Measurements from ENCODE around the gene GAS2. TPM values are rescaled to one million over a fixed set of nuclear protein-coding genes. Genes with fewer than 3 reads are reported as not detected.
"Not testable (repeated sequence)": the region's sequence is repeated elsewhere in the genome, so short reads cannot be mapped to it uniquely, and the experiment has no call there.

Gene GAS2
- total RNA-seq, 2 experiments from 2014 or later = 0.85 to 1.1 TPM

- H3K4me3 Mint-ChIP-seq; intact Hi-C loops (cut with micrococcal nuclease); DNase-seq; H3K36me3 Mint-ChIP-seq; H3K27me3 Mint-ChIP-seq; H3K27ac Mint-ChIP-seq; CTCF ChIA-PET; H3K9me3 Mint-ChIP-seq; POLR2A ChIA-PET; H3K4me1 Mint-ChIP-seq (ENCODE audit: low read depth): not testable (repeated sequence)
These were observed 14.1 kb upstream of the GAS2 start for GRCh38 chr11:22652346-22652745.

GRCh38 chr11:22656130-22656529, 10.3 kb upstream of the GAS2 start:
- POLR2A ChIA-PET = no interaction called here
- intact Hi-C loops (cut with micrococcal nuclease) = no loop called here
- Mint-ChIP-seq H3K9me3 (no peaks in the 10 kb centered on the region), H3K27me3 (no peaks in the 10 kb centered on the region), H3K36me3 (peaks cover 2% of the 10 kb centered on the region), H3K4me3 (no peak overlapping the region), H3K4me1 (ENCODE audit: low read depth) (peaks cover 8% of the 10 kb centered on the region), H3K27ac (no peak overlapping the region)
- CTCF ChIA-PET = no interaction called here
- DNase-seq = no peak

DNA sequence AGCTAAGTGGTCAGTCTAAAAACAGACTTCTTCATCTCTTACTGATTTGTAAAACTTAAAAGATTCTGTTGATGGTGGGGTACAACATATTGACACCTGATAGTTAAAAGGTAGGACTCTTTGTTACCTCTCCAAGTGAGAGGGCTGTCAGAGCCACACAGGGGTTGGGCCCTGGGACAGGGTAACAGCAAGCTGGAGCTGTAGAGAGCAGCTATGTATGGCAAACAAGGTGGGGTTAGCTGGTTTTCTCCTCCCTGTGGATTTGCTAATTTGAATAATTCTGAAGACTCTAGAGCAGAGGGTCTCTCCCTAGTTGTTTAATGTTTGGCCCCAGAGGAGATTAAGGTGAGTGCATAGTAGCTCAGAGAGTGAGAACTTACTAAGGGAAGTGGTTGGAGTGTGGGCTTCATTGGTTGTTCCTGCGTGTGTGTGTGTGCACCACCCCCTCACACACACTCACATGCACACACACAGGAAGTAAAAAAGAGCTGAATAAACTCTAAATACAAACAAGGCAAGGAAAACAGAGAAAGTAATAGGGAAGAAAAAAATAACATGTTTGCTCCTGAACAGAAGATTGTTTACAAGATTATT, 9.2 kb upstream of the GAS2 start:
- intact Hi-C loops (cut with micrococcal nuclease) = no loop called here
- no peak overlapping the region for H3K27ac Mint-ChIP-seq
- H3K36me3 Mint-ChIP-seq = peaks cover 2% of the 10 kb centered on the region
- no peaks in the 10 kb centered on the region for H3K9me3 Mint-ChIP-seq
- DNase-seq = peak; percentile 13
- H3K4me1 Mint-ChIP-seq (ENCODE audit: low read depth) = peaks cover 8% of the 10 kb centered on the region
- H3K27me3 Mint-ChIP-seq = no peaks in the 10 kb centered on the region
- ChIA-PET POLR2A (no interaction called here), CTCF (no interaction called here)
- no peak overlapping the region for H3K4me3 Mint-ChIP-seq

GRCh38 chr11:22659783-22660182, 6.6 kb upstream of the GAS2 start:
- H3K9me3 Mint-ChIP-seq = no peaks in the 10 kb centered on the region

DNA sequence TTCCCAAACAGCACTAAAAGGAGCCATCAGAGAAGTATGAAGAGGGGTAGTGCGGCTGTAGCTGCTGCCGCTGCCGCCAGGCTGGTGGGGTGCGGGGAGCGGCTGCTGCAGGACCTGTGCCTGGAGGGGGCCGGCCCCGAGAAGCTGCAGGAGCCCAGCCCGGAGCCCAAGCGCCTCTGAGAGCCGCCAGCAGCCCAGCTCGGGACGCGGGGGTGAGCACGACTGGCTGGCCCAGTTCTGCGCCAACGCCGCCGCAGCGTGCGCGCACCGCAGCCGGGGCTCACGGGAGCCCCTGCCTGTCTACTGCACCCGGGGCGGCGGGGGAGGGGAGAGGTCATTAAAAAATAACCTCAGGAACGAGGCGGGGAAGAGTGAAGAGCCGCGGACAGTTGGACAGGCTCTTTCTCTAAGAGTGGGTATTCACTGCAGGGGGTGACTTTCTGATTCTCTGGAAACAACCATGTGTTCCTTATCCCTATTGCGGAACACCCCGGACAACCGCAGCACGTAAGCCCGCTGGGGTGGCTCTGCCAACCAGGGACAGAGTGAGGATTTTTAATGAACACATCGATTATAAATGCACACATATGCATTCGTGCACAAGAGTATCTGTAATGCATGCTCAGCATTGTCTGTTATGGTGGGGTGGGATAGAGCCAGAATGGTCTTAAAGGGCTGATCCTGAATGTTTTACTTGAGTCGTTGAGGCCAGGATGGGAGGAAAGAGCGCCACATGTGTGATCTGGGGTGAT, 453 bp downstream of the GAS2 start:
- intact Hi-C loops (cut with micrococcal nuclease) = no loop called here
- H3K27me3 Mint-ChIP-seq = peaks cover 38% of the 10 kb centered on the region
- ChIA-PET CTCF (no interaction called here), POLR2A (no interaction called here)
- H3K27ac Mint-ChIP-seq = no peak overlapping the region
- peak overlapping the region; percentile 36 for H3K4me3 Mint-ChIP-seq
- DNase-seq = peak; percentile 12
- H3K36me3 Mint-ChIP-seq = no peaks in the 10 kb centered on the region
- H3K9me3 Mint-ChIP-seq = no peaks in the 10 kb centered on the region
- peaks cover 6% of the 10 kb centered on the region for H3K4me1 Mint-ChIP-seq (ENCODE audit: low read depth)

More at GRCh38 chr11:22659783-22660182, 6.6 kb upstream of the GAS2 start:
- Mint-ChIP-seq H3K4me1 (ENCODE audit: low read depth) (peaks cover 8% of the 10 kb centered on the region), H3K4me3 (no peak overlapping the region), H3K27me3 (peaks cover 1% of the 10 kb centered on the region), H3K27ac (no peak overlapping the region), H3K36me3 (no peaks in the 10 kb centered on the region)
- CTCF ChIA-PET = no interaction called here
- no peak for DNase-seq
- POLR2A ChIA-PET = no interaction called here
- intact Hi-C loops (cut with micrococcal nuclease) = no loop called here

DNA sequence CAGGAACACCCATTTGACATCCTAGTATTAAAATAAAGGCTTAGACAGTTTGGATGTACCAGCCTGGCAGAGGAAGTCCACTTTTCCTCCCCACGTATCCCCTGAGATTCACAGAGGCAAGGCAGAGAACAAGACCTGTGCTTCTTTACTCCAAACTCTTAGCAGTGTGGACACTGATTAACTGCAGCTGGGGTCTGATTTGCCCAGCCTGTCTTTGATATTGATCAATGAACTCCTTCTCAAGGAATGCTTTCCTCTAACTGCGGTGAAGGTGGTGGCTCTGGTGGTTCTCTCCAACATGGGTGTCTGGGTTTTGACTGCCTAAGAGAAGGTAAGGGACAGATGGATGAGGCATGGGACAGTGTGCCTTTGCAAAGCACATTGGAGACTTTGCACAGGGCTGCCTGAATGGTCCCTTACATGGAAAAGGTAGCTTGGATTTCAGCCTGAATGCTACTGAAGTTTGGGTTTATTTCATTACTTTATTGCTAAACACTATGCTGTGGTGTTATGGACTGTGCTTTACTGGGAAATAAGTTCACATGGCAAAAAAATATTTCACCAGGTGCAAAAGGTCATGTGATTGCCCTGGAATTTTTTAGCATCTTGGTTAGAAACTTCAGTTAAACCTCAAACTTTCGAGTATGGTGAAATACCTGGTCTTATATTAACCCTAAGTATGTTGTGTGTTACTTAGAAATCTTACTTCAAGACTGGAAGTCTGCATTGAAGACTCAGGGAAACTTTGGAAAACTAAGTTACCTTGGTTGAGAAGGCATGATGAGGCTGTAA, 1.8 kb downstream of the GAS2 start:
- no peaks in the 10 kb centered on the region for H3K9me3 Mint-ChIP-seq
- no peak overlapping the region for H3K4me3 Mint-ChIP-seq
- POLR2A ChIA-PET = no interaction called here
- no peak for DNase-seq
- H3K4me1 Mint-ChIP-seq (ENCODE audit: low read depth) = peaks cover 6% of the 10 kb centered on the region
- H3K36me3 Mint-ChIP-seq = no peaks in the 10 kb centered on the region
- CTCF ChIA-PET = no interaction called here
- H3K27me3 Mint-ChIP-seq = peaks cover 41% of the 10 kb centered on the region
- no peak overlapping the region for H3K27ac Mint-ChIP-seq
- intact Hi-C loops (cut with micrococcal nuclease) = no loop called here

DNA sequence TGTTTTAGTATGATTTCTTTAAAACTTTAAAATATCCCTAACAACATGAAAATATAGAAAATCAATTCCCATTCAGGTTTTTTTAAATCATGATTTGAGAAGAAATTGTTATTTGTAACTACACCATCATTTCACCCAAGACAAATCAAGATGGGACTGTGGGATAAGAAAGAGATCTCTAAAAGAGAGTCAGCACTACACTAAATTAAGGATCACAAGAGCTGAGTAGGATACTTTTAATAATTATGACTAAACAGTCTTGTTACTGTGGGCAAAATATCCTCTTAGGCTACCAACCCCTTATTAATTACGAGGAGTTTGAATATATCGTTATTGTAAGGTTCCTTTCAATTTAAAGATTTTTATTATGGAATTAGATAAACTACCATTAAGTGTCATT, 3.0 kb downstream of the GAS2 start:
- DNase-seq = no peak
- Mint-ChIP-seq H3K27ac (no peak overlapping the region), H3K36me3 (no peaks in the 10 kb centered on the region), H3K4me1 (ENCODE audit: low read depth) (peaks cover 6% of the 10 kb centered on the region), H3K4me3 (no peak overlapping the region), H3K9me3 (no peaks in the 10 kb centered on the region), H3K27me3 (peaks cover 42% of the 10 kb centered on the region)
- intact Hi-C loops (cut with micrococcal nuclease) = no loop called here
- CTCF ChIA-PET = no interaction called here
- POLR2A ChIA-PET = no interaction called here

DNA sequence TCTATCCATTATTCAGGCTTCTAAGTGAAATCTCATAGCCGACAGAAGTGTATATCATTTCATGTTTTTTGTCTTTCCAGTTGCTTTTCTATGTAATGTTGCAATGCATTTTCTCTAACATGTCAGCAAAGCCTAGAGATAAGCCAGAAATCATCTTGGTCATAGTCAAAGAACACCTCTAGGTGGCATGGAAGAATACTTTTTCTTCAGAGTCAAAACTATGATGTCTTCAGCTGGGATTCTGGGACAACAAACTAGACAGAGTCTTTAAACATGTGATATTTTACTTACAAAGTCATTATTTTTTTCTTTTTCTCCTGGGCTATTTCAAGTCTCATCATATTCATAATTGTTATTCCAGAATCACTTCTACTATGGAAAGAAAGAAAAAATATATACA, 4.4 kb downstream of the GAS2 start:
- no peak overlapping the region for H3K27ac Mint-ChIP-seq
- peaks cover 6% of the 10 kb centered on the region for H3K4me1 Mint-ChIP-seq (ENCODE audit: low read depth)
- no peak overlapping the region for H3K4me3 Mint-ChIP-seq
- CTCF ChIA-PET = interaction anchor here (1.3 kb wide), 1 partner anchor 117 kb away, joined by 5 read pairs; no protein-coding TSS in a partner anchor
- H3K27me3 Mint-ChIP-seq = peaks cover 44% of the 10 kb centered on the region
- H3K9me3 Mint-ChIP-seq = no peaks in the 10 kb centered on the region
- intact Hi-C loops (cut with micrococcal nuclease) = loop anchor here (1.0 to 5.0 kb wide), 2 partner anchors 59 to 116 kb away; no protein-coding TSS in a partner anchor
- no peaks in the 10 kb centered on the region for H3K36me3 Mint-ChIP-seq
- POLR2A ChIA-PET = no interaction called here
- DNase-seq = no peak

DNA sequence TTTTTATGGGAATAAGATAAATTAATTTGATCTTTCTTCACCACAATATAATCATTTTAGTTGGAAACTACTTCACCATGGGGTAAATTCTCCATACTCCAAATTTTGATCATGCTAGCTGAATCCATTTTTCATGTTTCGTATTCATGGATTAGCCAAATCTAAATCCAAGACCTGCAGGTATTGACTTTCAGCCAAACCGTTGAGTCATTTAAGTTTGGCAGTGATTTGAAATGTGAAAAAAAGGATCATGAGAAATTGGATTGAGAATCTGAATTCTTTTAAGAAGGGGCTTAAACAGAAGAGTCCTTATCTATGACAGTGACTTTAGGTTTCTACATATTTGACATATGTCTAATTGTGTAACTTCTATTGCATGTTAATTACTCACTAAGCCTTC, 5.3 kb downstream of the GAS2 start:
- Mint-ChIP-seq H3K9me3 (no peaks in the 10 kb centered on the region), H3K4me3 (no peak overlapping the region), H3K4me1 (ENCODE audit: low read depth) (no peaks in the 10 kb centered on the region), H3K27ac (no peak overlapping the region), H3K27me3 (peaks cover 37% of the 10 kb centered on the region), H3K36me3 (no peaks in the 10 kb centered on the region)
- intact Hi-C loops (cut with micrococcal nuclease) = loop anchor here (5.0 kb wide), 1 partner anchor 116 kb away; no protein-coding TSS in a partner anchor
- CTCF ChIA-PET = no interaction called here
- POLR2A ChIA-PET = no interaction called here
- DNase-seq = no peak

GRCh38 chr11:22674470-22675439, 8.3 kb downstream of the GAS2 start:
- POLR2A ChIA-PET = no interaction called here
- H3K36me3 Mint-ChIP-seq = no peaks in the 10 kb centered on the region
- no peak overlapping the region for H3K27ac Mint-ChIP-seq
- intact Hi-C loops (cut with micrococcal nuclease) = loop anchor here (5.0 kb wide), 1 partner anchor 113 kb away; no protein-coding TSS in a partner anchor
- peaks cover 21% of the 10 kb centered on the region for H3K27me3 Mint-ChIP-seq
- no peak for DNase-seq
- no peaks in the 10 kb centered on the region for H3K4me1 Mint-ChIP-seq (ENCODE audit: low read depth)
- CTCF ChIA-PET = no interaction called here
- H3K4me3 Mint-ChIP-seq = no peak overlapping the region
- no peaks in the 10 kb centered on the region for H3K9me3 Mint-ChIP-seq

DNA sequence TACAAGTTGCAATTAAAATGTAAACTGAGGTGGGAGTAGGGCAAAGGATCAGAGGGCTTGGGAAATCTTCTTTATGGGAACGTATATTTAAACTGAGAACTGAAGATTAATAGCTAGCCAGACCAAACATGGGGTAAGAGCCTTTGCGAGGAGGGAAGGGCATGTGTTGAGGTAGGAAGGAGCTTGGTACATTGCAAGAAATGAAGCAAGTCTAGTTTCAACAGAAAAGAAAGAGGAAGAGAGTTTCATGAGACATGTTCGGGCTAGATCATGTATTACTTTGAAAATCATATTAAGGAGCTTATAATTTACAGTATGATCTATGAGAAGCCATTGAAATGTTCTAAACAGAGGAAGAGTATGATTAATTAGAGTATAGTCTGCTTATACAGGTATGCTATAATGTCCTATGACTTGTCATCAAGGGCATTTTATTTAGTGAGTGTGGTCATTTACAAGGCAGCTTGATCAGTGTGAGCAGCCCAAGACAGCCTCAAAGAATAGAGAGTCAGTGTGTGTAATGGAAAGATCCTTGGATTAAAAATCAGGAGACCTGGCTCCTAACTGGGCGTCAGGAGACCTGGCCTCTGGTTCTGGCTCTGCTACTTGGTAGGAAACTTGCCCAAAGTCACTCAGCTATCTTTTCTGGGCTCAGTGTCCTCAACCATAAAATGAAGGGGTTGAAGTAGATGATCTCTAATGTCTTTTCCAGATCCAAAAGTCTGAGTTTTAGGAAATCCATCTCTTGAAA, 10.9 kb downstream of the GAS2 start:
- ChIA-PET CTCF (no interaction called here), POLR2A (no interaction called here)
- no peak for DNase-seq
- intact Hi-C loops (cut with micrococcal nuclease) = no loop called here
- peaks cover 8% of the 10 kb centered on the region for H3K27me3 Mint-ChIP-seq
- H3K36me3 Mint-ChIP-seq = no peaks in the 10 kb centered on the region
- no peak overlapping the region for H3K27ac Mint-ChIP-seq
- H3K9me3 Mint-ChIP-seq = no peaks in the 10 kb centered on the region
- no peaks in the 10 kb centered on the region for H3K4me1 Mint-ChIP-seq (ENCODE audit: low read depth)
- H3K4me3 Mint-ChIP-seq = no peak overlapping the region
